Body of pancreas (tissue), 4 donors: ENCODE measurements around the gene ATRNL1. TPM values are rescaled to one million over a fixed set of nuclear protein-coding genes. Genes with fewer than 3 reads are reported as not detected.

ENCODE experiments used
- ATAC-seq: fragments of 150-250 bp; one replicate; pipeline ENCODE4 v1.9.1; 2016
- DNase-seq, 4 donors: peaks; one replicate each; pipeline ENCODE4 v3.0.0-alpha.2; 2019
- H3K27ac ChIP-seq, 4 donors: fragments of 200-600 bp; sonication (generic); 1 replicate in 3 of 4; 2 replicates in 1 of 4; pipeline versions ENCODE4 v1.5.1 to v1.6.1; 2016 to 2019; ENCODE audit warnings: mild to moderate bottlenecking in 1 of 4, mixed read lengths in 1 of 4, moderate library complexity in 1 of 4
- H3K27me3 ChIP-seq, 2 donors: fragments of 200-600 bp; sonication (generic); one replicate each; pipeline ENCODE4 v1.6.0; 2016; ENCODE audit warnings: mild to moderate bottlenecking in 1 of 2
- H3K36me3 ChIP-seq, 2 donors: fragments of 200-600 bp; sonication (generic); replicated peaks in 1 of 2; 2 replicates each; pipeline ENCODE4 v1.5.1; 2016; ENCODE audit warnings: low read depth in 2 of 2; ENCODE audit not compliant: insufficient read depth in 1 of 2
- H3K4me1 ChIP-seq: fragments of 200-600 bp; sonication (generic); one replicate; pipeline ENCODE4 v1.6.0; 2016
- H3K4me3 ChIP-seq, 2 donors: fragments of 200-600 bp; sonication (generic); 1 replicate in 1 of 2; 2 replicates in 1 of 2; pipeline ENCODE4 v1.5.1; 2016 to 2019
- H3K9me3 ChIP-seq, 3 donors: fragments of 200-600 bp; sonication (generic); 1 replicate in 2 of 3; 2 replicates in 1 of 3; pipeline ENCODE4 v1.5.1; 2016
- CTCF ChIP-seq, 7 experiments: fragments of 450-650 bp in 4 of 7; fragments of 200-600 bp in 3 of 7; sonication (generic) in 3 of 7; IDR thresholded peaks; one replicate each; pipeline ENCODE4 v1.5.1; 2016 to 2019; ENCODE audit warnings: antibody characterized with exemption in 7 of 7
- POLR2A ChIP-seq, 3 donors: fragments of 450-650 bp; IDR thresholded peaks; one replicate each; pipeline ENCODE4 v1.6.1; 2016; ENCODE audit warnings: antibody characterized with exemption in 3 of 3, mild to moderate bottlenecking in 2 of 3
- WGBS, 2 donors: methylation state at CpG; one replicate each; pipeline ENCODE4 v1.1.5; 2017; 5-methylcytosine and 5-hydroxymethylcytosine counted together
- intact Hi-C: fragments of 100-400 bp; cut with DNase I; formaldehyde crosslinking; loops from one replicate; pipeline ENCODE4 v1.15.1; 2023
- total RNA-seq, 2 donors: library from RNA; depleted of rRNA; stranded (reverse); fragments of >200 nt; gene quantifications; one replicate each; pipeline ENCODE4 v1.1.0, GENCODE V29; 2016

Gene ATRNL1
- total RNA-seq, 2 donors from 2014 or later: 3.0 to 6.5 TPM

- Histone ChIP-seq H3K9me3 (no peaks in the 10 kb centered on the region), H3K4me3 (no peak overlapping the region), H3K27me3 (no peaks in the 10 kb centered on the region), H3K27ac (no peak overlapping the region), H3K36me3 (no peaks in the 10 kb centered on the region), H3K4me1 (no peaks in the 10 kb centered on the region)
- TF ChIP-seq CTCF (IDR thresholded peaks at IDR 0.05) (no peak), POLR2A (IDR thresholded peaks at IDR 0.05) (no peak)
- no peak for ATAC-seq
- intact Hi-C loops: no loop called here
- DNase-seq: no peak
- WGBS, 2 donors: 84 to 85% methylated on average over 5 of the region's 5 CpGs
These were observed 8.8 kb upstream of the ATRNL1 start for GRCh38 chr10:115084277-115084850.

DNA sequence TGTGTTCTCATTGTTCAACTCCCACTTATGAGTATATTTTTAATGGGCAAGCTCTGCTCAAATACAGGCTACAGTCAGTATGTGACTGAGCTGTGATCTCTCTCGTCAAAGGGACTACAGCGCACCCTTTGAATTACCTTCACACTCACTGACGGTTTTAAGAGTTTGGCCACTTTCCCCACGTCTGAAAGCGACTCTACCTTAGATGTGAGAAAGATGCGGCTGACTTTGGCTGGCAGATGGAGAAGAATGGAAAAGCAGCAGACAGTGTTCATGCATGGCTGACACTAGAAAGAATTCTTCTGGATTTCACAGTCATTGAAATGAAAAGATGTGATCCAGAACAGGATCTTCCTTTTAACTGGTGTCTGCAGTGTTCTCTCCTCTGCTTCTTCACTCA is 2.0 kb upstream of the ATRNL1 start:
- H3K4me1 ChIP-seq: peaks cover 20% of the 10 kb centered on the region
- DNase-seq: no peak
- TF ChIP-seq POLR2A (IDR thresholded peaks at IDR 0.05) (no peak), CTCF (IDR thresholded peaks at IDR 0.05) (no peak)
- ATAC-seq: no peak
- WGBS, 2 donors: 85 to 94% methylated on average over 6 of the region's 6 CpGs
- H3K27ac ChIP-seq: no peak overlapping the region
- H3K4me3 ChIP-seq: no peak overlapping the region
- no peaks in the 10 kb centered on the region for H3K27me3 ChIP-seq
- intact Hi-C loops: no loop called here
- H3K36me3 ChIP-seq: no peaks in the 10 kb centered on the region
- no peaks in the 10 kb centered on the region for H3K9me3 ChIP-seq

- peaks cover 20% of the 10 kb centered on the region for H3K4me1 ChIP-seq
- no peaks in the 10 kb centered on the region for H3K36me3 ChIP-seq
- intact Hi-C loops: no loop called here
- TF ChIP-seq POLR2A (IDR thresholded peaks at IDR 0.05) (no peak), CTCF (IDR thresholded peaks at IDR 0.05) (no peak)
- no peaks in the 10 kb centered on the region for H3K9me3 ChIP-seq
- H3K27ac ChIP-seq: no peak overlapping the region
- no peak for DNase-seq
- ATAC-seq: no peak
- H3K4me3 ChIP-seq: peak overlapping the region in 1 of 2 donors; percentile 54
- 2 to 3% methylated on average over 10 of the region's 10 CpGs for WGBS, 2 donors
- H3K27me3 ChIP-seq: no peaks in the 10 kb centered on the region
These were observed 959 bp upstream of the ATRNL1 start for GRCh38 chr10:115092258-115092554.

GRCh38 chr10:115092555-115093285 is 445 bp upstream of the ATRNL1 start:
- 1% methylated on average over 19 to 44 of the region's 75 CpGs for WGBS, 2 donors
- no peaks in the 10 kb centered on the region for H3K36me3 ChIP-seq
- H3K27me3 ChIP-seq: no peaks in the 10 kb centered on the region
- H3K27ac ChIP-seq: peak overlapping the region in 2 of 4 donors; percentile 10 to 12
- no peak for TF ChIP-seq CTCF (IDR thresholded peaks at IDR 0.05)
- TF ChIP-seq POLR2A (IDR thresholded peaks at IDR 0.05): no peak
- intact Hi-C loops: no loop called here
- H3K4me1 ChIP-seq: peaks cover 20% of the 10 kb centered on the region
- peak; percentile 13 to 50 (median 16) for DNase-seq
- peak overlapping the region; percentile 54 to 64 for H3K4me3 ChIP-seq
- no peaks in the 10 kb centered on the region for H3K9me3 ChIP-seq
- peak; percentile 50 for ATAC-seq
